Hepatocyte (in vitro differentiated cells): ENCODE measurements around the gene FAM25G.

Experiments
- EZH2 ChIP-seq: fragments of 200-600 bp; sonication (generic); IDR thresholded peaks from 2 replicates; pipeline ENCODE4 v1.6.1; 2016; ENCODE audit warnings: antibody characterized with exemption, mild to moderate bottlenecking, borderline replicate concordance
- TF ChIP-seq, protein P1 (sequence below): fragments of 200-600 bp; sonication (generic); IDR thresholded peaks from 2 replicates; pipeline ENCODE4 v1.5.1; 2016; ENCODE audit warnings: antibody characterized with exemption, mild to moderate bottlenecking; ENCODE audit not compliant: poor library complexity

GRCh38 chr10:47454008-47454779, 37.3 kb downstream of the FAM25G start:
- TF ChIP-seq, protein P1, sequence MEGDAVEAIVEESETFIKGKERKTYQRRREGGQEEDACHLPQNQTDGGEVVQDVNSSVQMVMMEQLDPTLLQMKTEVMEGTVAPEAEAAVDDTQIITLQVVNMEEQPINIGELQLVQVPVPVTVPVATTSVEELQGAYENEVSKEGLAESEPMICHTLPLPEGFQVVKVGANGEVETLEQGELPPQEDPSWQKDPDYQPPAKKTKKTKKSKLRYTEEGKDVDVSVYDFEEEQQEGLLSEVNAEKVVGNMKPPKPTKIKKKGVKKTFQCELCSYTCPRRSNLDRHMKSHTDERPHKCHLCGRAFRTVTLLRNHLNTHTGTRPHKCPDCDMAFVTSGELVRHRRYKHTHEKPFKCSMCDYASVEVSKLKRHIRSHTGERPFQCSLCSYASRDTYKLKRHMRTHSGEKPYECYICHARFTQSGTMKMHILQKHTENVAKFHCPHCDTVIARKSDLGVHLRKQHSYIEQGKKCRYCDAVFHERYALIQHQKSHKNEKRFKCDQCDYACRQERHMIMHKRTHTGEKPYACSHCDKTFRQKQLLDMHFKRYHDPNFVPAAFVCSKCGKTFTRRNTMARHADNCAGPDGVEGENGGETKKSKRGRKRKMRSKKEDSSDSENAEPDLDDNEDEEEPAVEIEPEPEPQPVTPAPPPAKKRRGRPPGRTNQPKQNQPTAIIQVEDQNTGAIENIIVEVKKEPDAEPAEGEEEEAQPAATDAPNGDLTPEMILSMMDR, result no peak
- no peak for TF ChIP-seq EZH2
